22Rv1 (cell line): ENCODE results near the gene STMN1.

ENCODE experiments used
- ZFX ChIP-seq: fragments of 450-650 bp; IDR thresholded peaks from 2 replicates; pipeline ENCODE4 v1.6.1; 2017; ENCODE audit warnings: antibody characterized with exemption, borderline replicate concordance
- TF ChIP-seq, protein P1 (sequence below): fragments of 450-650 bp; IDR thresholded peaks from 2 replicates; pipeline ENCODE4 v1.5.1; 2017; ENCODE audit warnings: mild to moderate bottlenecking

DNA sequence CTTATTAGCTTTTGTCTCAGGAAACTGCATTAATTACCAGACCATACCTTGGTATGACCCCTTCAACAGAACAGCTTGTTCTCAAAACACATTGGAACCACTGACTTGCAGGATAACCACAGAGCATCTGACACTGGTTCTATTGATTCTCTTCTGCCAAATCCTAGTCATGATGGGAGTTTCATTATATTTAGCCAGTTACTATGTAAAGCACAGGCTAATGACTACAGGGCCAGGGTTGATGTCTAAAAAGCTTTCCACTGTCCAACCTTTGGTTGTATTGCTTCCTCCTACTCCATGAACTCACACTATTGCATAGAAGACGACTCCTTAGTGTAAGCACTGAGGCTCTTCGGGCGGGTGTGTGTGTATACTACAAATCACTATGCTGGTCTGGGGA is 3.8 kb downstream of the STMN1 start:
- TF ChIP-seq, protein P1, sequence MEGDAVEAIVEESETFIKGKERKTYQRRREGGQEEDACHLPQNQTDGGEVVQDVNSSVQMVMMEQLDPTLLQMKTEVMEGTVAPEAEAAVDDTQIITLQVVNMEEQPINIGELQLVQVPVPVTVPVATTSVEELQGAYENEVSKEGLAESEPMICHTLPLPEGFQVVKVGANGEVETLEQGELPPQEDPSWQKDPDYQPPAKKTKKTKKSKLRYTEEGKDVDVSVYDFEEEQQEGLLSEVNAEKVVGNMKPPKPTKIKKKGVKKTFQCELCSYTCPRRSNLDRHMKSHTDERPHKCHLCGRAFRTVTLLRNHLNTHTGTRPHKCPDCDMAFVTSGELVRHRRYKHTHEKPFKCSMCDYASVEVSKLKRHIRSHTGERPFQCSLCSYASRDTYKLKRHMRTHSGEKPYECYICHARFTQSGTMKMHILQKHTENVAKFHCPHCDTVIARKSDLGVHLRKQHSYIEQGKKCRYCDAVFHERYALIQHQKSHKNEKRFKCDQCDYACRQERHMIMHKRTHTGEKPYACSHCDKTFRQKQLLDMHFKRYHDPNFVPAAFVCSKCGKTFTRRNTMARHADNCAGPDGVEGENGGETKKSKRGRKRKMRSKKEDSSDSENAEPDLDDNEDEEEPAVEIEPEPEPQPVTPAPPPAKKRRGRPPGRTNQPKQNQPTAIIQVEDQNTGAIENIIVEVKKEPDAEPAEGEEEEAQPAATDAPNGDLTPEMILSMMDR, result no peak
- no peak for TF ChIP-seq ZFX
